OCI-LY1 (cell line): ENCODE data around the gene SLC25A21.

Source experiments
- H2AFZ ChIP-seq: fragments of 200-600 bp; sonication (generic), shearing (Covaris generic); 2 replicates; pipeline ENCODE4 v1.6.0; 2014; ENCODE audit warnings: antibody characterized with exemption, mild to moderate bottlenecking, low read length
- H3F3A ChIP-seq: fragments of 200-600 bp; sonication (generic), shearing (Covaris generic); 2 replicates; pipeline ENCODE4 v1.6.0; 2014; ENCODE audit warnings: mild to moderate bottlenecking, antibody characterized with exemption, low read length, moderate library complexity; ENCODE audit not compliant: insufficient read depth
- H3K27ac ChIP-seq: fragments of 200-600 bp; sonication (generic); 2 replicates; pipeline ENCODE4 v1.5.1; 2014; ENCODE audit warnings: low read length, mixed run types, mild to moderate bottlenecking, low read depth; ENCODE audit not compliant: poor library complexity, severe bottlenecking
- H3K27me3 ChIP-seq: fragments of 200-600 bp; sonication (generic); 2 replicates; pipeline ENCODE4 v1.6.0; 2014; ENCODE audit warnings: antibody characterized with exemption, mild to moderate bottlenecking, low read length, moderate library complexity; ENCODE audit not compliant: insufficient read depth
- H3K36me3 ChIP-seq: fragments of 200-600 bp; sonication (generic); 2 replicates; pipeline ENCODE4 v1.6.1; 2014; ENCODE audit warnings: mild to moderate bottlenecking, antibody characterized with exemption, low read length, moderate library complexity, mixed read lengths; ENCODE audit not compliant: insufficient read depth
- H3K4me1 ChIP-seq: fragments of 200-600 bp; sonication (generic); 2 replicates; pipeline ENCODE4 v1.5.1; 2014; ENCODE audit warnings: mild to moderate bottlenecking, low read length, moderate library complexity; ENCODE audit not compliant: insufficient read depth, severe bottlenecking
- H3K4me2 ChIP-seq: fragments of 200-600 bp; sonication (generic), shearing (Covaris generic); 2 replicates; pipeline ENCODE4 v1.6.1; 2014; ENCODE audit warnings: low read length
- H3K4me3 ChIP-seq: fragments of 200-600 bp; sonication (generic); 2 replicates; pipeline ENCODE4 v1.5.1; 2014; ENCODE audit warnings: low read length, low read depth, mild to moderate bottlenecking, mixed read lengths; ENCODE audit not compliant: poor library complexity, severe bottlenecking
- H3K79me2 ChIP-seq: fragments of 200-600 bp; shearing (Covaris generic); 2 replicates; pipeline ENCODE4 v1.6.1; 2016; ENCODE audit warnings: mixed run types, low read length, mixed read lengths; ENCODE audit not compliant: insufficient read depth
- H3K9ac ChIP-seq: fragments of 200-600 bp; sonication (generic), shearing (Covaris generic); 2 replicates; pipeline ENCODE4 v1.6.1; 2014; ENCODE audit warnings: mild to moderate bottlenecking, low read length, mixed read lengths
- H3K9me2 ChIP-seq: fragments of 200-600 bp; sonication (generic), shearing (Covaris generic); 2 replicates; pipeline ENCODE4 v1.6.1; 2014; ENCODE audit warnings: low read depth, mild to moderate bottlenecking, low read length, mixed read lengths
- H3K9me3 ChIP-seq: fragments of 200-600 bp; shearing (Covaris generic); 2 replicates; pipeline ENCODE4 v1.6.1; 2014; ENCODE audit warnings: low read length, mixed read lengths
- H4K20me1 ChIP-seq: fragments of 200-600 bp; sonication (generic), shearing (Covaris generic); 2 replicates; pipeline ENCODE4 v1.6.0; 2016; ENCODE audit warnings: mild to moderate bottlenecking, low read length; ENCODE audit not compliant: insufficient read depth
- CTCF ChIP-seq: fragments of 200-600 bp; sonication (generic), shearing (Covaris generic); IDR thresholded peaks from 2 replicates; pipeline ENCODE4 v1.5.1; 2017; ENCODE audit warnings: mild to moderate bottlenecking, antibody characterized with exemption, low read length, moderate library complexity, mixed read lengths
- EZH2 ChIP-seq: fragments of 200-600 bp; sonication (generic), shearing (Covaris generic); IDR thresholded peaks from 2 replicates; pipeline ENCODE4 v1.8.0; 2017; ENCODE audit warnings: borderline replicate concordance, mixed run types, mild to moderate bottlenecking, antibody characterized with exemption, low read length, moderate library complexity, mixed read lengths

Gene SLC25A21

GRCh38 chr14:37116933-37117849 lies 55.2 kb downstream of the SLC25A21 start:
- Histone ChIP-seq H3F3A (no peaks in the 10 kb centered on the region), H3K36me3 (no peaks in the 10 kb centered on the region), H3K4me2 (no peak overlapping the region), H3K9me3 (no peaks in the 10 kb centered on the region), H4K20me1 (no peaks in the 10 kb centered on the region), H3K4me3 (no peak overlapping the region), H3K4me1 (no peaks in the 10 kb centered on the region), H3K79me2 (no peaks in the 10 kb centered on the region), H2AFZ (no peak overlapping the region), H3K27me3 (no peaks in the 10 kb centered on the region), H3K9ac (no peak overlapping the region), H3K27ac (no peak overlapping the region), H3K9me2 (no peaks in the 10 kb centered on the region)
- TF ChIP-seq EZH2 (no peak), CTCF (no peak)

GRCh38 chr14:37115406-37115805 lies 57.0 kb downstream of the SLC25A21 start:
- no peak overlapping the region for H2AFZ ChIP-seq
- H3K4me3 ChIP-seq = no peak overlapping the region
- no peaks in the 10 kb centered on the region for H3K4me1 ChIP-seq
- no peaks in the 10 kb centered on the region for H3K27me3 ChIP-seq
- no peaks in the 10 kb centered on the region for H3K36me3 ChIP-seq
- no peaks in the 10 kb centered on the region for H4K20me1 ChIP-seq
- H3K4me2 ChIP-seq = no peak overlapping the region
- no peaks in the 10 kb centered on the region for H3K79me2 ChIP-seq
- H3K9me2 ChIP-seq = no peaks in the 10 kb centered on the region
- H3K27ac ChIP-seq = no peak overlapping the region
- H3K9me3 ChIP-seq = no peaks in the 10 kb centered on the region
- H3K9ac ChIP-seq = no peak overlapping the region
- TF ChIP-seq EZH2 = no peak
- no peak for TF ChIP-seq CTCF
- H3F3A ChIP-seq = no peaks in the 10 kb centered on the region

GRCh38 chr14:37114559-37114958 lies 57.8 kb downstream of the SLC25A21 start:
- Histone ChIP-seq H3K9ac (no peak overlapping the region), H3K9me2 (no peaks in the 10 kb centered on the region), H4K20me1 (no peaks in the 10 kb centered on the region), H3K9me3 (no peaks in the 10 kb centered on the region), H3F3A (no peaks in the 10 kb centered on the region), H2AFZ (no peak overlapping the region), H3K36me3 (no peaks in the 10 kb centered on the region), H3K27me3 (no peaks in the 10 kb centered on the region), H3K79me2 (no peaks in the 10 kb centered on the region), H3K4me3 (no peak overlapping the region), H3K4me2 (no peak overlapping the region), H3K4me1 (no peaks in the 10 kb centered on the region), H3K27ac (no peak overlapping the region)
- TF ChIP-seq CTCF = no peak
- TF ChIP-seq EZH2 = no peak
